NCI-H69 (cell line): ENCODE data around the gene TMEM54.
A peak's percentile ranks its signal among the peaks of the same experiment; 100 is the strongest.

Experiments
- DNase-seq: peaks from one replicate; lab custom pipeline; 2025; lab: John Stamatoyannopoulos, UW

The TMEM54 gene

DNA sequence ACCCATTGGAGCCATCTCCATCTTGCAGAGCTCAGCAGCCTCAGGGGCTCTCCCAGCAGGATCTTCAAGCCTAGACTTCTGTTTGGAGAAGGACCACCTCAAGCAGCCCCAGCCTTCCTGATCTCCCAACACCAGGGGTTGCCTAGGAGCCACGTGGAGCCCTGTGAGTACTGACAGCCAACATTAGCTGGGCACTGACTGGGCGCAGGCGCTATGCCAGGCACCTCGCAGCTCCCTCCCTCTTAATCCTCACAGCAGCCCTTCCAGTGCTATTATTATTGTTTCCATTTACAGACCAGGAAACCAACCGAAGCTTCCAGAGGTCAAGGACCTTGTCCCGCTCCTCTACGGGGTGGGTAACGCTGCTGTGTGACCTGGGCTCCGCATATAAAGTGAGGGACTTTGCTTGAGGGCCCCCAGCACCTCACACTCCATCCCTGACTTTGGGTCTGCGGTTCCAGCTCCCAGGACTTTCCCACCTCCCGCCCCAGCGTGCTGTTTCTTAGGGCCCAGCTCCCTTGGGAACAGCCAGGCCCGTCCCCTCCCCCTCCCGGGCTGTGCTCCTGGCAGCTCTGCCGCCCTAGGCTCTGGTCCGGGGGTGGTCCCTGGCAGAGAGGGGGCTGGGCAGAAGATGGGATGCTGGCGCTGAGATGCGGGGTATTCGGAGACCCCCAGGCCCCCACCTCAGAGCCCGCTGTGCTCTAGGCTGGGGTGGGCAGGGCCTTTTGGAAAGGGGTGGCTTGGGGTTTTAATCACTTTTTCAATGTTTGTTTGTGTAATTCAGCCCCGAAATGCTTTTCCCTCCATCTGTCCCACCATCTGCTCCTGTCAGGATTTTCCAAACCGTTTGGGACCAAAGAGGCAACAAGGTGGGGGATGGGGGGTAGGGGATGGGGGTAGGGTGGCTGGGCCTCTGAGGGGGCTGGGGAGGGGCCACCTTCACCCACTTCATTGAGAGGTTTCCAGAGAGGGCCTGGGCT lies 19.0 kb downstream of the TMEM54 start:
- peak; percentile 95 for DNase-seq

DNA sequence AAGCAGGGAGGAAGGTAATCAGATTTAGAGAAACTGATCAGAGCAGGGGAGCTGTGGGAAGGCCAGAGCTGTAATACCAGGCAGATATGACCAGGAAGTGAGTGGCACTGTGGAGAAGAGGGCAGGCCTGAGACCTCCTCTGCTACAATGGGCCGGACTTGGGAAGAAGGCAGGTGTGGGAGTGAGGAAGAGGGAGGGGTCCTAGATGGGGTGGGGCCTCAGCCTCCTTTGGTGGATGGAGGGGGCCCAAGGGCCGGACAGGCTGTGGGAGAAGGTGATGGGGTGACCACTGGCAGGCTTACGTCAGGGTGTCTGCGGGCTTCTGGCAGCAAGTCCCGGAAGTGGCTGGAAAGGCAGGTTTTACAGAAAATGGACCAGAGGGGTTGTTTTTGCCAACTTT lies 19.9 kb downstream of the TMEM54 start:
- peak; percentile 69 for DNase-seq

DNA sequence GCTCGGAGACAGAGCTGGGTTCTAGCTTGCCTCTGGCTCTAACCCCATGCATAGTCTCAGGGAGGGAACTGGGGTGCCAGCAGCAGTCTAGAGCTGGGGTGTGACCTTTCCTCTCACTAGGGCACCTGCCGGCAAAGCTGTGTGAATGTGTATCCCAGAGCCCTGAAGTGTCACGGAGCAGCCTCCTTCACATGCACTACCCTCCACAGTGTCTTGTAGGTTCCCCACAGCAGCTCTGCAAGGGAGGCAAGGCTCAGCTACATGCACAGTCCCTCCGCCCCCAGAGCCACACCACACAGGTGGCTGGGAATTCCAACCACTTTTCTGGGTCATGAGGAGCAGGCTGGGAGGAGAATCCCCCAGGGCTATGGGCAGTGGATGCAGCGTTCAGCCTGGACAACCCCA lies 22.6 kb downstream of the TMEM54 start:
- DNase-seq: peak; percentile 55

DNA sequence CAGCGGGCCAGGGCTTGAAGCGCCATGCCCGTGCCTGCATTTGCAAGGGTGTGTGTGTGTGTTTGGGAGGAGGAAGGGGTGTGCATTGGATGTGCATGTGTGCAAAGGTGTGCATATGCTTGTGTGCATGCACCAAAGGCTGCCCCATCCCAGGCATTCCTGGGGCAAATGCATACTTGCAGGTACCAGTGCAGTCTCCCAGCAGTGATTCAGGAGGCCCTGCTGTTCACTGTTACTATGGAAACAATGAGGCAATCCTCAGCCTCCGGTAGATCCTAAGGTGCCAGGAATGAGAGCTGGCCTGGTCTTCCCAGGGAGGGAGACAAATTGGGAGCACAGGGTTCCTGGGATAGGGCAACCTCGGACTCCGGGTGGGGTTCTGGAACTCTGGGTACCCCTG lies 23.0 kb downstream of the TMEM54 start:
- peak; percentile 73 for DNase-seq

DNA sequence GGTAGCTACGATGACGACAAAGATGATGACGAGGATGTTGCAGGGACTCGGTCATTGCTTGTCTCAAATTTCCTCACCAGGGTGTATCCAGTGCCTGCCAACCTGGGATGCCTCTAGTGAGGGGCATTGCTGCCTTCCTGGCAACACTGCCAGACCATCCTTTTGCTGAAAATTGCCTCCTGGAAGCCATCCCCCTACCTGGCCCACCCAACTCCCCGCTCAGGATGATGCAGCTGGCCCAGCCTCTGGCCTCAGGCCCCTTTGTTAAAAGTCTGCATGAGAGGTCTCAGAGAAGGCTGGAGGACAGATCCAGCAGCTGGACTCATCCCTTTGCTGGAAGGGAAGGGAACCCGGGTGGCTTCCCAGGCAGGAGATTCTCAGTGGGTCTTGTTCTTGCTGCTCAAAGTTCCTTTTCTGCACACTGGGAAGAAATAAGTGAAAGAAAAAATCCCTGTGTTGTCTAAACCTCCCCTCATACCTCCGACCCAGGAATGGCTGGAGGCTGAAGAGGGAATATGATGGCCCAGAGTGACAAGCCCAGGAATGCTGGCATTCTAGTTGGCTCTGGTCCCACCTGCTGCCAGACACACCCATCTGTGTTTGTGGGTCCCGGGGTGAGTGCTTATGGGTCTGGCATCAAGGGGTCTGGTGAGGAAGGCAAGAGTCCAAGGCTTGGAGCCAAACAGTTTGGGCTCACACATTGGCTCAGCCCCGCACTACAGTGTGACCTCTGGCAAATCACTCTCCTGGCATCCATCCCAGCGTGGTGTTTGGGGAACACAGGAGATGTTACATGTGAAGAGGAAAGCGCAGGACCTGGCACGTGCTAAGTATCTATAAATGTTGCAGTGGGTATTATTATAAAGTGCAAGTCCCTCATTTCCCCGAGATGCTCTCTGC lies 23.7 kb downstream of the TMEM54 start:
- DNase-seq: peak; percentile 65

DNA sequence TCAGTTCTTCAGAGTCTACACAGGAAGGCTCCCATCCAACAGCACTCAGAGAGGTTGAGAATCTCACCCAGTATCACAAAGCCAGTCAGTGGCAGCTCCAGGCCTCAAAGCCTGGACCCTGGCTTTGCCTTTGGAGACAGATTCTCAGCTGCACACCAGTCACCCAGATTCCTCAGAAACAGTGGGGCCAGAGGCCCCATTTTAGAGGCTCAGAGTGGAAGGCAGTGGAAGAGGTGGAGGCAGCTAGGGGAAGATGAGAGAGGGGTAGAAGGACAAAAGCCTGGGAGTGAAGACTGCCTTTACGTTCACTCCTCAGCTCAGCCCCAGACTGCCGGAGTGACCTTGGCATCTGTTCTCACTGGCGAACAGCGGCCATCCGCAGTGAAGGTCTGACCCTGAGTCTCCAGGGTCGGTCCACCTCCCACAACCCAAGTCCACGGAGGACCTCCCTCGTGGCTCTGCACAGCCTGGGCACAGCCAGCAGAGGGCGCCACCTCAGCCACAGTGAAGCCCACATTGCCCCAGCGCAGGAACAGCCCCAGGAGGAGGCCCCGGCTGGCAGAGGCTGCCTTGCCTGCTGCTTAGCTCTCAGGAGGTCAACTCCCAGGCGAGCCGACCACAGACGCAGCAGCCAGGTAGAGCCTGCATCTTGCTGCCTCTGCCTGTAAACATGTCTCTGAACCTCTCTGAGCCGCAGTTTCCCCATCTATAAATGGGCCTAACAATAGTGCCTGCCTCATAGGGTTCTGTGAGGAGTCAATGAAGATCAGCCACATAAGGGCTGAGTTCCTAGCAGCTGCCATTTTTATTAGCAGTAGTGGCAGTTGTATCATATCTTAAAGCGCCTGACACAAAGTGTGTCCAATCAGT lies 24.6 kb downstream of the TMEM54 start:
- DNase-seq: peak; percentile 72

DNA sequence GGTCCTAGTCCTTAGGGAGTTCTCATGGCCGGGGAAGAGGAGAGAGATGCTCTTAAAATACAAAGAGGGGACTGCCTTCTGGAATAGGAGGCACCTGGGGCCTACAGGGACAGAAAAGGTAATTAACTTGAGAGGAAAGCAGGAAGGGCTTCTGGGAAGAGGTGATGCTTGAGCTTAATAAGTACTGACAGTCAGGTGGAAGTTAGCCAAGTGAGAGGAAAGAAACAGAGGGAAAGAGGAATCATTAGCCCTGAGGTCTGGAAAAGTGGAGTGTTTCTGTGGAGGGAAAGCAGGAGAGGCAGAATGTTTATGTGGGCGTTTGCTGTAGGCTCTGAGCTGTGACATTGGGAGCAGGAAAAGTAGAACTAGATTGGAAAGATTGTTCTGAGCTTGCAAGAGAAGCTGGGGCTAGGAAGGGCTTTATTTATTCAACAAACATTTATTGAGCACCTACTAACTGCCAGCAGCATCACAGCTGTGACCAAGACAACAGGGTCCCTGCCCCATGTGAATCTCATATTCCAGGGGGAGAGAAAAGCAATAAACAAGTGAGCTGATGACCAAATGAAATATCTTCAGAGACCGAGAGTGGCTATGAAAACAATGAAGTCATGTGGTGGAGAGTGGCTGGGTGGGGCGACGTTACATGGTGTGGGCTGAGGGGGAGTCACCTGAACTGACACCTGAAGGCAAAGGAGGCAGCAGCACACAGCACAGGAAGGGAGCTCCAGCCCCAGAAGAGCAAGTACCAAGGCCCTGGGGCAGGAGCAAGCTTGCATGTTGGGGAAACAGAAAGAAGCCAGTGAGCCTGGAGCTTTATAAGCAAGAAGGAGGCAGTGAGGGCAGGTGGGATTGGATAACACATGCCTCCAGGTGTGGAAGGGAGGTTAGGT lies 26.1 kb downstream of the TMEM54 start:
- DNase-seq: peak; percentile 35

DNA sequence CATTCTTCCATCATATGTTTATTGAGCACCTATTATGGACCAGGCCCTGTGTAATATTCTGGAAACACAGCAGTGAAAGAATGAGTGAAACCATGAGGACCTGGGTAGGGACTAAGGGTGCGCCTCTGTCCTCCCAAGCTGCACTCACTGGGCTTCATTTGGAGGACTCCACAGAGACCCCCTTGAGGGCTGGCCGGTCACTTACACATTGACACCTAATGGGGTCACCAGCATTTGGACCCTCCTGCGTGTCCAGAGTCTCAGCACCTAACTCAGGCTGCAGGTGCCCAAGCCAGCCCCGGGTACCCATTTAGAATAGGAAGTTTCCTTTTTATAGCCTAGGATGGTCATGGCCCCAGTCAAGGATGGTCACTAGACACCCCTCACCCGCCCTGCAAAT lies 27.7 kb downstream of the TMEM54 start:
- DNase-seq: no peak

DNA sequence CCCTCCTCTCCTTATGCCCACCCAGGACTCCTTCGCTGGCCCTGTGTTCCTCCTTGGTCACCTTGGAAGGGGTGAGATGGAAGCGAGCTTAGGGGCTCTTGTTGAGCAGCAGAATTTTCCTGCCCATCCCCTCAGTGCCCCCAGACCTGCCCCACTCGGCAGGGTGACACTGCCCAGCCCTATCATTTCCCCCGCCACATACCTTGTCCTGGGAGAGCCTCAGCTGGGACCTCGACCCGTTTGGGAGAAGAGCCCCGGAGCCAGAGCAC lies 29.1 kb downstream of the TMEM54 start:
- DNase-seq: no peak

DNA sequence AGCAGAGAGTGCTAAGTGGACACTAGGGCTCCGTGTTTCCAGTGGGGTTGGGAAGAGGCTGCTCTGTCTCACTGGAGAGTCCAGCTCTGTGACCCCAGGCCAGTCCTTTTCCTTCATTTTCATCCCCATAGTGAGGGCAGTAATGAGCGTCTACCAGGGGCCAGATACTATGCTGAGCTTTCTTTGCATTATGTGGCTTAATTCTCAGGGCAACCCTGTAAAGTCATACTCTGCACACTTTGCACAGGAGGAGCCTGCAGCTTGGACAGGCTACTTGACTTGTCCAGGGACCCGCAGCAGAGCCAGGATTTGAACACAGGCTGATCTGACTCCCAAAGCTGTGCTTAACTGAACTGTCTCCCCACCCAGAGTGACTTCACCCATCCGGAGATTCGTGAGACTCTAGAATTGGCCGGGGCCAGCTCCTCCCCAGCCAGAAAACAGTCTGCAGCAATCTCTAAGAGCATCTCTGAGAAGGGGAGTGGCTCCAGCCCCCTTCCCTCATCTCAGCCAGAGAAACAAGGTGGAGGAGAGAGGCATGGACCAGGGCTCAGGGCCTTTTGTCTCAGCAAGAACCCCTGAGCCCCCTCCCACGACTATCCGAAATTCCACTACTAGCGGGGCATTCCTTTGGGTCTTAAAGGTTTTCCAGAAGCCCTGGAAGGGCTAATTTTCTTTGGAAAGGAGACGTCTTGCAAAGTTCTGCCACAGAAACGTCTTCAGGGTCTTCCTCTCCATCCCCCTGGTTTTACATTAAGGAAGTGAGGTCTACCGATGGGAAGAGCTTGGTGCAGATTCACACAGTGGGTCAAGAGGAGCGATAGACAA lies 29.6 kb downstream of the TMEM54 start:
- peak; percentile 65 for DNase-seq

DNA sequence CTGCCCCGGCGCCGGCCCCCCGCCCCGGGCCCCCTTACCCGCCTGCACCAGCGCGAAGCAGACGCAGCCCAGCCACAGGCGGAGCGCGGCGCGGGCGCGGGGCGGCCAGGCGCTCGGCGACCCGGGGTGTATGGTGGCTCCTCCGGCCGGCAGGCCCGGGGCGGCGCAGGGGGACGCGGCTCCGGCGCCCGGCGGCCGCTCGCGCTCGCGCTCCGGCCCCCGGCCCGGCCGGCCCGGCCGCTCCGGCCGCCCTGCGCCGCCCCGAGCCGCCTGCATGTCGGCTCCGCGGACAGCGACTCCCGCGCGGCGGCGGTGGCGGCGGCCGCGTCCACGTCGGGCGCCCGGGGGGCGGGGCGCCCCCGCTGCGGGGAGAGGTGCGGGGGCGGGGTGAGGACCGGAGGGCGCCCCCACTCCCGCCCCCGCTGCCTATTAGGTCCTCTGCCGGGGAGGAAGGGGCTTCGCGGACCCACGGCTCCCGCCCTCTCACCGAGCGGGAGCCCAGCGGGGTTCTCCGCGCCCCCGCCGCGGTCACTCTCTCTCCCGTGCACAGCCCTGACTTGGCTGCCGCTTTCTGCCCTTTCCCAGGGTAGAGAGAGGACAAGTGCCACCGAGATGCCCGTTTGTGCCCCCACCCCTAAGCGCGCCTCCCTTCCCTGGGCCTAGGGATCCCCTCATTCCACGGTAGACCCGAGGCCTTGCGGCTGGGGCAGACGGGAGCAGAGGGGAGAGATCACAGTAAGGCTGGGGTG lies 30.4 kb downstream of the TMEM54 start, which contains the start of gene FNDC5:
FNDC5 (minus strand) TSS at position 298 of the 749 bp plus-strand sequence.
- peak; percentile 38 for DNase-seq

DNA sequence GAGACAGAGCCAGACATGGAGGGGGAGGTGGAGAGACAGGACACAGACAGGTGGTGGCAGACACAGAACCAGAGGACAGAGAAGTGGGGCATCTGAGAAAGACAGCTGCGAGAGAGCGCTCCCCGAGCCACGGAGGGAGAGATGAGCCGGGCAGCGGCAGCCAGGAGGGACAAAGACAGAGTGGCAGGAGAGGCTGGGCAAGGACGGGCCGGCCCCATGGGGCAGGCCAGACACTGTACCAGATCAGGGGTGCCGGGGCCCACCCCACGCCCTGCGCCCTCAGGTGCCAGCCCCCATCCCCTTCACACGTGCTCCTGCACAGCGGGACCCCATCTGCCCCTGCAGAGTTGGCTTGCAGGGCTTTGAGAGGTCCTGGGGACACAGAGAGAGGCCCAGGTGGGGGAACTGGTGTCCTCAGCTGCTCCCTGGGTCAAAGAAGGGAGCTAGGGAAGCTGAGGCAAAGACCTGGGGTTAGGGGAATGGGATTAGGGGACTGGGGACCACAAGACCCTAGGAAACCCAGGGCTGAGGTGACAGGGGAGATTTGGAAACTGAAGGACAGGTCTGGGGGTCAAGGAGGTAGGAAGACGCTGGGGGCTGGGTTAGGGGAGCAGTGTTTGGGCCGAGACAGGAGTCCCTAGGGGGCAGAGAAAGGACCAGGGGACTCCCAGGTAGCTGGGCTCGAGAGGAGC lies 31.1 kb downstream of the TMEM54 start:
- DNase-seq: no peak

DNA sequence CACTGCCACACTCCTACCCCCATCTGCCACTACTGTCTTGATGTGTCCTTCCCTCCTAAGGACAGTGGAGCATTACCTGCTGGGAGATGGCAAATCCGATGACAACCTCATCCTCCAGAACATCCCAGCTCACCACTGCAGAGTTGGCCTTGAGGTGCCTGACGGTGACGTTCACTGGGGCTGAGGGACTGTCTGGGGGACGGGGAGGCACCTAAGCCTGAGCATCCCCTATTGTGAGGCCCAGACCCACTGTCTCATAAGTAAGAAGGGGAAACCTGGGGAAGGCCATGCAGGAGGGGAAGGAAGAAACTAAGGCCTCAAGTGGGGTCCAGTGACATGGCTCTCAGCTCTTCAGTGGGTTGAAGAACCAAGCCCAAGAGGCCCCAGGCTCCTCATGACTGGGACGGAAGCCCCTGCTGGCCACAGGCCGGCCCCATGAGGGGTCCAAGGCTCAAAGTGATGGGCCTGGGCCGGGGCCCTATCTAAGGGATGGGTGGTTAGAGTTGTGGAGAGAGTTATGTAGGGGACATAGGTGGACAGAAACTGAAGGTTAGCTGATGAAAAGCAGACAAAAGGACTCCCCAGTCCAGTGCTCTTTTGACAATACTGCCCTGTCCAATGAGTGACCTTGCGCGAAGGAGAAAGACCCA lies 32.3 kb downstream of the TMEM54 start:
- no peak for DNase-seq

DNA sequence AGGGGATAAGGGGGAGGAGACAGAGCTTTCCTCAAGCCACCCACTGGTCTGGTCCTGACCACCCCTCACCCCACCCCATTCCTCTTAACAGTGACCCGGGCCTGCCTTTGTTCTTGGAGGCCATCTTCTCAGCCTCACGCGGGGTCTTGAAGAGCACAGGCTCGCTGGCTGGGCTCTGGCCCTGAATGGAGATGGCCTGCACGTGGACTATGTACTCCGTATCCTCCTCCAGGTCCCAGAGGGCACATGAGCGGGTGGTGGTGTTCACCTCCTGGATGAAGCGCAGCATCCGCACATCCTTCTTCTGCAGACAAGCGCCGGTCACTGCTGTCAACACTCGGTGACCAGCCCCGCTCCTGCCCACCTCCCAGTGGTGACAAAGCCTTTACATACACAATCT lies 33.1 kb downstream of the TMEM54 start:
- no peak for DNase-seq

DNA sequence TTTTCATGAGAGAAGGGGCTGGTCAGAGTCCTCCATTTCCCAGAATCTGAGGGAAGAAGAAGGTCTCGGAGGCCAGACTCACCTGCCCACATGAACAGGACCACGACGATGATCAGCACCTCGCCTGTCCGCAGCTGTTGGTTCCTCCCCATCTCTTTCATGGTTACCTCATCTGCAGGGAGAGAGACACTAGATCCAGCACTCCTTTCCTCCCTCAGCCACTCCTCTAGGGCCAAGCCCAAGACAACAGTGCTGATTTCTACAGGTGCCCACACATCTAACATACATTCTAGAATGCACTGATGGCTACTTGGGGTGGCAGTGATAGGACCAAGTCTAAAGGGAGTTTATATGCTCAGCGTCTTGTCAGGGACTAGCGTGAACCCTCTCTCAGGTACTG lies 33.5 kb downstream of the TMEM54 start:
- no peak for DNase-seq

DNA sequence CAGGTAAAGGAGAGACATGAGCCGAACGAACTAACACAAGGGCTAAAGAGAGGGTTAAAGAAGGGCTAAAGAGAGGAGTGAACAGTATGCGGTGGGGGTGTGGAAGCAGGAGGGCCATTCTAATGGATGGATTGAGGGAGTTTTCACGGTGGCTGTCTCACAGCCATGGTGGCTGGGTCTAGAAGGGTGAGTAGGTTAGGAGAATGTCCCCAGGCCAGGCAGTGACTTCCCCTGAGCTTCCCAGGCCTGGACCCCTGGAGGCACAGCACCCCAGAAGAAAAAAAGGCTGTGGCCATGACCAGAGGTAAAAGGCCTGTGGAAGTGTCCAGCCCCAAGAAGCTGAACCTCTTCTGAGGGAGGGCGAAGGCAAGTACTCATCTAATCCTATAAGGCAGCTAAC lies 34.0 kb downstream of the TMEM54 start:
- DNase-seq: no peak

DNA sequence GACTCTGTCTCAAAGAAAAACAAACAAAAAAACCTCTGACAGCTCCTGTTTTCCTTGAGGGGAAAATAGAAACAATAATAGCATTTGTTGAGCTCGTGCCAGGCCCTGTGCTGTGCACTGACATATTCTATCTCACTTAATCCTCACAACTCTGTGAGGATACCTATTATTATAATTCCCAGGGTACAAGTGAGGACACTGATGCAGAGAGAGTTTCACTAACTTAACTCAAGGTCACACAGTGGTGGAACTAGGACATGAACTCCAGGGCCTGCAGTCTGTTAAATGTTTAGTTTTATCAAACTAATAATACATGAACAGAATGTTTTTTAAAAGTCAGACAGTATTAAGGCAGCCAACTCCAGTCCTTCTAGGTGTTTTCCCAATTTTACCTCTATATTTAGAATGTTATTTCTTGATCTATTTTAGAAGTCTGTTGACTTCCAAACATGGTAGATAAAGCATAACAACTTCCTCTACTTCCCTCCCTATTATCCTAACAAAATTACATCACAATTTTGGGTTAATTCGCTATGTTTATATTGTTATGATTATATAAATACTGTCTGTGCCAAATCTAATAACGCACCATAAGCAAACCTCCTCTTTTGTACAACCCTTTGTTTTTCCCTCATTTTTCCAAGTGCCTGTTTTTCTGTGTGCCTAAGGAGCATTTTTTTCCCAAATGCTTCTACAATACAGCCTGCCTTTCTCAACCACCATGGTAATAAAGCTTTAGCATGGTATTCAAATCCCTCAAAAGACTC lies 35.4 kb downstream of the TMEM54 start:
- DNase-seq: no peak
